Measurements from ENCODE around the gene BPIFA2.

BPIFA2 gene

DNA sequence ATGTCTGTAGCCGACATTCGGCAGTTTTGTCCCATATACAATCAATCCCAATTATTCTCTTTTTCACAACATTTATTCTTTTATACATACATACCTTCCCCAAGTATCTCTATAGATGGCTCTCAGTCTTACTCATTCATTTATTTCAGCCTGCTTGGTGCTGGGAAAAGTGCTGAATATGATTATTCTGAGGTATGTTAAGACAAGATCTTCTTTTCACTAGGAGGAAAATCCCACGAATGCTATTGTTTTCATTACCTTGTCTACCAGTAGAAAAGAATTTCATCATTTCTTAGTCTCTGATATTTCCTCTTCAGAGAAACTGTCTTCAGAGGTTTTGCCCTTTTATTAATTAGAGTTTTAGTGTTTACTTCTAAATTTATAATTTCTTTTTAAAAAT lies 35.5 kb downstream of the BPIFA2 start:
- no peak for DNase-seq

DNA sequence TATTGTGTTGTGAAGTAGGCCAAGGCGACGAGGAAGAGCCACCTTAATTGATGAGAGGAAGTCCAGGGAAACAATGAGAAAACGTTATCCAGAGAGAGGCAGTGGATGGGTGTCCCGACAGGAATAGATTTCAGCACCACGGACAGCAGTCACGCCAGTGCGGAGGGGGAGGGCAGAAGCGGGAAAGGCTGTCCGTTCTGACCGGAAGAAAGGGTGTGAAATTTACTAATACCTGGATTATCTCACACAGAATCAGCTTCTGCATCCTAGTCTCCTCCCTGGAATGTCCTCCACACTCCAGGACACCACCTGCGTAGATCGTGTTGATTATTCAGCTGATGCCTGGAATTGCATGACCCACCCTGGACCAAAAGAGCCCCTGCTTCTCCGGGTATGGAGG lies 41.8 kb downstream of the BPIFA2 start:
- DNase-seq, result no peak

GRCh38 chr20:33210371-33210770 lies 42.4 kb downstream of the BPIFA2 start:
- DNase-seq, result no peak

GRCh38 chr20:33211817-33212424 lies 44.0 kb downstream of the BPIFA2 start:
- DNase-seq, result no peak

- no peak for DNase-seq
Measured at GRCh38 chr20:33217052-33217451, 49.1 kb downstream of the BPIFA2 start, which contains the start of gene BPIFA3. TSS of gene BPIFA3 (plus strand) at chr20:33217352. CDS start at chr20:33217537, 185 bp downstream.

DNA sequence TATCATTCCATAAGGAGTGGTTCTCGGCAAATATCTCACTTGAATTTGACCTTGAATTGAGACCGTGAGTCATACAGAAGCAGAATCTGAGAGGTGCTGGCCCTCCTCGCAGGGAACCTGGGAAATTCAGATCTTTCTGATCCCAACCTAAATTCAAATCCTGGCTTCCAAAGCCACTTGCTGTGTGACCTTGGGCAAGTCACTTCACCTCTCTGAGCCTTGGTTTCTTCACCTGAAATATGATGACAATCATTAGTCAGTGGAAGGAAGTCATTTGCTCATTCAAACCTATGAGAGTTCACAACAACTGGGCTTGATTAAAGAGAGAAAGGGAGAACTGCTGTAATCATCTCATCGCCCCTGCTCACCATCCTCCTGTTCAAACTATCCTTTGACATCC lies 56.4 kb downstream of the BPIFA2 start:
- DNase-seq, result no peak

GRCh38 chr20:33229843-33230242 lies 61.9 kb downstream of the BPIFA2 start:
- no peak for DNase-seq

Data from GOT3 (cell line).